NT2/D1 (cell line): ENCODE measurements around the gene MMP24.

Source experiments
- SUZ12 ChIP-seq: IDR thresholded peaks from 2 replicates; pipeline ENCODE4 v1.6.1; 2011; ENCODE audit not compliant: insufficient read length, insufficient read depth; ENCODE audit errors: extremely low read depth
- YY1 ChIP-seq: IDR thresholded peaks from 2 replicates; pipeline ENCODE4 v1.6.1; 2011; ENCODE audit not compliant: insufficient read length, insufficient read depth
- ZNF274 ChIP-seq: IDR thresholded peaks from 2 replicates; pipeline ENCODE4 v1.6.1; 2011; ENCODE audit warnings: mild to moderate bottlenecking, low read depth, low read length

DNA sequence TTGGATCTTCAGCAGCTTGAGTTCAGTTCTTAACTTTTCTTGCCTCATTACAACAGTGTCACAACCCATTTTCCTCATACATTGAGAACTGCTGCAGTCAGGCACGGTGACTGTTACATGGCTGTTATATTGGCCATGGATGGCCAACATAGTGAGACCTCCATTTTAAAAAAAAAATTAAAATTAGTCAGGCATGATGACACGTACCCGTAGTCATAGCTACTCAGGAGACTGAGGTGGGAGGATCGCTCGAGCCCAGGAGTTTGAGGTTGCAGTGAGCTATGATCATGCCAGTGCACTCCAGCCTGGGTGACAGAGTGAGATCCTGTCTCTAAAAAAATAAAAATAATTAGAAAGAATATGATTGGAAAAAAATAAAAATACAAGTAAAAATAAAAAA is 9.9 kb upstream of the MMP24 start:
- TF ChIP-seq ZNF274 (no peak), YY1 (no peak), SUZ12 (no peak)
